PC-9 (cell line): ENCODE results near the gene GCA.

Source experiments
- CTCF ChIP-seq: fragments of 200-600 bp; sonication (generic); conservative IDR thresholded peaks from 2 replicates; pipeline ENCODE4 v1.6.1; 2017; ENCODE audit warnings: mixed run types, antibody characterized with exemption, mild to moderate bottlenecking, moderate library complexity
- EZH2 ChIP-seq: fragments of 200-600 bp; sonication (generic); IDR thresholded peaks from 2 replicates; pipeline ENCODE4 v1.8.0; 2017; ENCODE audit warnings: antibody characterized with exemption, low read depth

- no peak for TF ChIP-seq CTCF
- no peak for TF ChIP-seq EZH2
Measured at GRCh38 chr2:162385536-162385935, 41.6 kb downstream of the GCA start.
